Sigmoid colon (tissue), 7 donors: ENCODE results near the gene NT5DC3. TPM values are rescaled to one million over a fixed set of nuclear protein-coding genes. Genes with fewer than 3 reads are reported as not detected.

Experiments
- DNase-seq: peaks from one replicate; pipeline ENCODE4 v3.0.0-alpha.2; 2019
- H3K27ac ChIP-seq, 4 donors: fragments of 200-600 bp; sonication (generic); one replicate each; pipeline ENCODE4 v1.5.1; 2016 to 2019; ENCODE audit warnings: mild to moderate bottlenecking in 1 of 4
- H3K27me3 ChIP-seq, 3 donors: fragments of 200-600 bp; sonication (generic); one replicate each; pipeline ENCODE4 v1.5.1; 2019; ENCODE audit warnings: mild to moderate bottlenecking in 1 of 3
- H3K36me3 ChIP-seq, 4 donors: fragments of 200-600 bp; sonication (generic); one replicate each; pipeline ENCODE4 v1.5.1; 2016 to 2019
- H3K4me1 ChIP-seq, 4 donors: fragments of 200-600 bp; sonication (generic); one replicate each; pipeline ENCODE4 v1.5.1; 2017 to 2019
- H3K4me3 ChIP-seq, 4 donors: fragments of 200-600 bp; sonication (generic); one replicate each; pipeline ENCODE4 v1.5.1; 2017 to 2019; ENCODE audit warnings: mild to moderate bottlenecking in 2 of 4, moderate library complexity in 1 of 4
- H3K9me3 ChIP-seq, 4 donors: fragments of 200-600 bp in 3 of 4; sonication (generic) in 3 of 4; one replicate each; pipeline versions ENCODE4 v1.5.1 to v1.6.1; 2013 to 2019
- EP300 ChIP-seq, 4 donors: sonication (generic); formaldehyde crosslinking; IDR thresholded peaks; one replicate each; pipeline ENCODE4 v1.6.1; 2017; ENCODE audit warnings: antibody characterized with exemption in 4 of 4
- POLR2A ChIP-seq, 2 donors: fragments of 450-650 bp; IDR thresholded peaks; one replicate each; pipeline ENCODE4 v1.6.1; 2016; ENCODE audit warnings: antibody characterized with exemption in 2 of 2, mild to moderate bottlenecking in 2 of 2, moderate library complexity in 2 of 2
- POLR2AphosphoS5 ChIP-seq, 4 donors: sonication (generic); formaldehyde crosslinking; IDR thresholded peaks; one replicate each; pipeline ENCODE4 v1.6.1; 2017; ENCODE audit warnings: antibody characterized with exemption in 4 of 4
- WGBS, 2 donors: extraction: QIAGEN DNeasy Blood & Tissue Kit; methylation state at CpG; one replicate each; pipeline ENCODE4 v1.1.7; 2013; 5-methylcytosine and 5-hydroxymethylcytosine counted together
- intact Hi-C: fragments of 100-400 bp; cut with DNase I; formaldehyde crosslinking; loops from one replicate; pipeline ENCODE4 v1.15.1; 2023
- polyA plus RNA-seq, 3 donors: library from polyadenylated mRNA; stranded (reverse); fragments of 200-250 nt; gene quantifications; one replicate each; pipeline ENCODE4 v1.2.3, GENCODE V29; 2013
- total RNA-seq, 4 donors: library from RNA; depleted of rRNA; stranded (reverse); fragments of >200 nt; gene quantifications; one replicate each; pipeline ENCODE4 v1.1.0, GENCODE V29; 2016
- TF ChIP-seq, protein P1 (sequence below), 4 experiments: fragments of 450-650 bp in 3 of 4; fragments of 200-600 bp in 1 of 4; IDR thresholded peaks; one replicate each; pipeline ENCODE4 v1.5.1; 2016 to 2019; ENCODE audit warnings: antibody characterized with exemption in 4 of 4, mild to moderate bottlenecking in 3 of 4, moderate library complexity in 2 of 4
- donor health status: healthy with polysubstance abuse.
- donor health status: Bipolar disorder and iron deficiency.
- donor health status: healthy.

NT5DC3 gene
- total and polyA plus RNA-seq, 7 donors: 0.23 to 346 (median 179) TPM

DNA sequence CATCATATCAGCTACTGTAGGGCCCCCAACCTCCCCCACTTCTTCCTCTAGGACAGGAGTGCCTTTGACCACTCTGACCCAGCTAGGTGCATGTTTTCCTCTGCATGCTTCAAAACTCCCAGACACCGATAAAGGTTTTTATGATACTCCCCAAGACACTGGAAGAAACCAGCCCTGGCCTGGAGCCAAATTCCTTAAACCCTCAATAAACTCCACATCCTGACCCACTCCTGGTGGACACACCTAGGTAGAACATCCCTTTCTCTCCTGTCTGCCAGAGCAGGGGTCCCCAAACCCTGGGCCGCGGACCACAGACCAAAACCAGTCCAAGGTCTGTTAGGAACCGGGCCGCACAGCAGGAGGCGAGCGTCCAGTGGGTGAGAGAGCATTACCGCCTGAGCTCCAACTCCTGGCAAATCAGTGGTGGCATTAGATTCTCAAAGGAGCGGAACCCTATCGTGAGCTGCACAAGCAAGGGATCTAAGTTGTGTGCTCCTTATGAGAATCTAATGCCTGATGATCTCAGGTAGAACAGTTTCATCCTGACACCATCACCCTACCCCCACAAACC is 49.6 kb downstream of the NT5DC3 start:
- TF ChIP-seq POLR2A (IDR thresholded peaks at IDR 0.05) (no peak), POLR2AphosphoS5 (IDR thresholded peaks at IDR 0.05) (peak in 3 of 4 donors; percentile 21 to 80 (median 78))
- TF ChIP-seq, protein P1, sequence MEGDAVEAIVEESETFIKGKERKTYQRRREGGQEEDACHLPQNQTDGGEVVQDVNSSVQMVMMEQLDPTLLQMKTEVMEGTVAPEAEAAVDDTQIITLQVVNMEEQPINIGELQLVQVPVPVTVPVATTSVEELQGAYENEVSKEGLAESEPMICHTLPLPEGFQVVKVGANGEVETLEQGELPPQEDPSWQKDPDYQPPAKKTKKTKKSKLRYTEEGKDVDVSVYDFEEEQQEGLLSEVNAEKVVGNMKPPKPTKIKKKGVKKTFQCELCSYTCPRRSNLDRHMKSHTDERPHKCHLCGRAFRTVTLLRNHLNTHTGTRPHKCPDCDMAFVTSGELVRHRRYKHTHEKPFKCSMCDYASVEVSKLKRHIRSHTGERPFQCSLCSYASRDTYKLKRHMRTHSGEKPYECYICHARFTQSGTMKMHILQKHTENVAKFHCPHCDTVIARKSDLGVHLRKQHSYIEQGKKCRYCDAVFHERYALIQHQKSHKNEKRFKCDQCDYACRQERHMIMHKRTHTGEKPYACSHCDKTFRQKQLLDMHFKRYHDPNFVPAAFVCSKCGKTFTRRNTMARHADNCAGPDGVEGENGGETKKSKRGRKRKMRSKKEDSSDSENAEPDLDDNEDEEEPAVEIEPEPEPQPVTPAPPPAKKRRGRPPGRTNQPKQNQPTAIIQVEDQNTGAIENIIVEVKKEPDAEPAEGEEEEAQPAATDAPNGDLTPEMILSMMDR (IDR thresholded peaks at IDR 0.05): no peak
- H3K36me3 ChIP-seq: peaks cover 52 to 100% (median 69%) of the 10 kb centered on the region in 4 donors
- H3K27me3 ChIP-seq: no peaks in the 10 kb centered on the region
- H3K9me3 ChIP-seq: no peaks in the 10 kb centered on the region
- peak overlapping the region in 3 of 4 donors; percentile 38 to 64 (median 54) for H3K27ac ChIP-seq
- intact Hi-C loops: loop anchor here (10.0 kb wide), 1 partner anchor 143 kb away; the partner anchor contains the start of gene HSP90B1
- peak; percentile 60 for DNase-seq
- no peak overlapping the region for H3K4me3 ChIP-seq
- peaks cover 0 to 36% (median 29%) of the 10 kb centered on the region in 4 donors for H3K4me1 ChIP-seq
- 71 to 85% methylated on average over 10 of the region's 10 CpGs for WGBS, 2 donors

DNA sequence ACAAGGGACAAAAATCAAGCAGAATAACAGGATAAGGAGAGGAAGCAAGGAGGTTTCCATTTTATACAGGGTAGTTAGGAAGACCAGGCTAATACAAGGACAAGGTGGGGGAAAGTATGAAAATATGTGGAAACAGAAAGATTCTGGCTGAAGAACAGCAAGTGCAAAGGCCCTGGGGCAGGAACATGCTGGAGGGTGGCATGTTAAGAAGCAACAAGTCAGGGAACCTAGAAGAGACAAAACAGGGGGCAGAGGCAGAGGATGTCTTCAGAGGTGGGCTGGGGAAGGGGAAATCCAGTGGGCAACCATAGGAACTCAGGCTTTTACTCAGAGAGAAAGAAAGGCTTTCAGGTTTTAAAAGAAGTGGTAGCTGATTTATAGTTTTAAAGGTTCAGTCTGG is 54.8 kb downstream of the NT5DC3 start:
- intact Hi-C loops: no loop called here
- H3K4me1 ChIP-seq: peaks cover 0 to 40% (median 37%) of the 10 kb centered on the region in 4 donors
- peaks cover 52 to 100% (median 68%) of the 10 kb centered on the region in 4 donors for H3K36me3 ChIP-seq
- H3K27ac ChIP-seq: peak overlapping the region in 3 of 4 donors; percentile 42 to 48 (median 44)
- no peaks in the 10 kb centered on the region for H3K27me3 ChIP-seq
- peak; percentile 26 for DNase-seq
- TF ChIP-seq POLR2AphosphoS5 (IDR thresholded peaks at IDR 0.05): peak in 3 of 4 donors; percentile 12 to 46 (median 46)
- TF ChIP-seq EP300 (IDR thresholded peaks at IDR 0.05): no peak
- TF ChIP-seq, protein P1 (IDR thresholded peaks at IDR 0.05): no peak
- no peak for TF ChIP-seq POLR2A (IDR thresholded peaks at IDR 0.05)
- H3K4me3 ChIP-seq: no peak overlapping the region
- H3K9me3 ChIP-seq: no peaks in the 10 kb centered on the region

DNA sequence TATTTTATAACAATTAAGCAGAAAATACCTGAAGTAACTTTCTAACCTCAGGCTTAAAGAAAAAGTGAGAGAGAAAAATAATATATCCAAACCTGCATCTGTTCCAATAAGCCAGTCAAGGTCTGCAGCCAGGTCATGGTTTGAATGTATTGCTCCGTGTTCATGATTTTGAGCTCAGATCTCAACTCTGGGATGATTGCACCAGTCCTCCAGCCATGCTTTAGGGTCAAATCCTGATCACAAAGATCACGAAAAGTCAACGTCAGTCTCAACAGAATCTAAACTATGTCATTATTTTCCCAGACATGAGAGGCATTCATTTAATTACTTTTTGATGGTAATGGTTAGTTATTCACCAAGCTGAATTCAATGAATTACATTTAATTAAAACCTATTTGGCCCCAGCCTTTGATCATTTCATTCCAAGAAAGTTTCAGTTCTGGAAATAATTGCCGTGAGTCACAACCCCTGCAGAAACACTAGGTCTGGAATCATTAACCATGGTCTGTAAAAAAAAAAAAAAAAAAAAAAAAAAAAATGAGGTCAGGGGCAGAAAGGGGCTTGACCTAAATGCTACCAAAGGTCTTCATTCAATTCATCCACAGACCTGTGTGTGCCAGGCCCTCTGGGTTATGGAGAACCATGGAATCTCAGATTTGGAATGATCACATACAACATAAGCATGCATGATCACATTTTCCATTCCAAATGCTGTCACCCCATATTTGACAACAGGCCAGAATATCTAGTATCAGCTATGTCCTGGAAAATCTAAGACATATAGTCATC is 55.6 kb downstream of the NT5DC3 start:
- TF ChIP-seq EP300 (IDR thresholded peaks at IDR 0.05): no peak
- peak in 1 of 4 donors; percentile 31 for TF ChIP-seq POLR2AphosphoS5 (IDR thresholded peaks at IDR 0.05)
- TF ChIP-seq, protein P1 (IDR thresholded peaks at IDR 0.05): no peak
- TF ChIP-seq POLR2A (IDR thresholded peaks at IDR 0.05): no peak
- 68 to 78% methylated on average over 4 of the region's 4 CpGs for WGBS, 2 donors
- intact Hi-C loops: no loop called here

DNA sequence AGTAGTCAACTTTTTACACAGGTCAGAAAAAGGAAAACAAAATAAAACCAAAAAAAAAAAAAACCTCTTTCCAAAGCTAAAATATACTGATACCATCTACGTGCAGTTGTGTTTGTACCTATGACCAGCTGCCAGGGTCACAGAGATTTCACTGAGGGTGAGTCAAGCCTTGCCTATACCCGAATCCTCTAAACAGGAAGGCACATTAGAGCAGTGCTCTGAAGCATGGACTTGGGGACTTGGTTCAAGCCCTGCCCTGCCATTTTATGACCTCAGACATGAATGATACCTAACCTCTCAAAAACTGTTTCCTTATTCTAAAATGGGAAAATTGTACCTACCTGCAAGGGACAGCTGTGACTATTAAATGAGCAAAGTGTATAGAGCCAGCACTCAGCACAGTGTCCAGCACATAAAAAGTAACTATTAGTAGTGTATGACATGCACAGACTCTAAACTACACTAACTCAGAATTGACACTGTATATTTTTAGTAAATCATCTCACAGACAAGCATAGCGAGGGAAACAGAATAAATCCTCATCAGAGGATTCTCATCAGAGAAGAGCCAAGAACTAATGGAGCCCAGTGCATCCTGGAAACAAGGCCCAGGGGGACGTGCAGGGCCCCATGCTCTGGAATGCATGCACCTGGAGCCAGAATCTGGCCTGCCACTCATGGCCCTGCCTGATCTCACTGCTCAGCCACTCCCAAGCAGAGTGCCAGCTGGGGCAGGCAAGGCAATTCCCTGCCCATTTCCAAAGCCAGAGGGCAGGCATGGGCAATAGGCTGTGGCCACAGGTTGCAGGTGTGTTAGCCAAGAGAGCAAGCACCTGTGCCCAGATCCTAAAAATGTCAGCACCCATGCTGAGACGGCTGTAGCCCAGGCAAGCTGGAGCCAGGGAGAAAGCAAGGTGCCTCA is 57.0 kb downstream of the NT5DC3 start:
- intact Hi-C loops: no loop called here
- Histone ChIP-seq H3K27ac (peak overlapping the region in 3 of 4 donors; percentile 42 to 48 (median 44)), H3K4me1 (peaks cover 0 to 47% (median 41%) of the 10 kb centered on the region in 4 donors), H3K4me3 (no peak overlapping the region), H3K27me3 (no peaks in the 10 kb centered on the region), H3K9me3 (no peaks in the 10 kb centered on the region), H3K36me3 (peaks cover 68 to 100% (median 78%) of the 10 kb centered on the region in 4 donors)
- TF ChIP-seq, protein P1 (IDR thresholded peaks at IDR 0.05): no peak
- TF ChIP-seq POLR2AphosphoS5 (IDR thresholded peaks at IDR 0.05): peak in 3 of 4 donors; percentile 14 to 66 (median 61)
- peak; percentile 64 for DNase-seq
- 80 to 86% methylated on average over 5 of the region's 5 CpGs for WGBS, 2 donors

More for the DNA sequence above, 55.6 kb downstream of the NT5DC3 start:
- Histone ChIP-seq H3K27ac (peak overlapping the region in 3 of 4 donors; percentile 42 to 48 (median 44)), H3K9me3 (no peaks in the 10 kb centered on the region), H3K27me3 (no peaks in the 10 kb centered on the region), H3K4me1 (peaks cover 0 to 44% (median 41%) of the 10 kb centered on the region in 4 donors), H3K4me3 (no peak overlapping the region), H3K36me3 (peaks cover 57 to 100% (median 69%) of the 10 kb centered on the region in 4 donors)
- peak; percentile 14 for DNase-seq
